HUES6 (cell line): ENCODE data around the gene AQP5.

ENCODE experiments used
- H3K27ac ChIP-seq: 2 replicates; pipeline ENCODE4 v1.7.0; 2013; ENCODE audit warnings: low read depth, mild to moderate bottlenecking, low read length, inconsistent platforms
- H3K27me3 ChIP-seq: 2 replicates; pipeline ENCODE4 v1.6.1; 2013; ENCODE audit warnings: low read length; ENCODE audit not compliant: control insufficient read depth, insufficient read depth
- H3K36me3 ChIP-seq: 2 replicates; pipeline ENCODE4 v1.6.1; 2013; ENCODE audit warnings: low read length; ENCODE audit not compliant: control insufficient read depth, insufficient read depth
- H3K4me1 ChIP-seq: 2 replicates; pipeline ENCODE4 v1.6.1; 2013; ENCODE audit warnings: low read length; ENCODE audit not compliant: control insufficient read depth, insufficient read depth
- H3K4me3 ChIP-seq: 2 replicates; pipeline ENCODE4 v1.5.1; 2013; ENCODE audit warnings: low read depth, low read length
- H3K9ac ChIP-seq: one replicate; pipeline ENCODE4 v1.6.1; 2013; ENCODE audit warnings: mild to moderate bottlenecking, low read length
- H3K9me3 ChIP-seq: 2 replicates; pipeline ENCODE4 v1.6.1; 2013; ENCODE audit warnings: low read depth, low read length; ENCODE audit not compliant: control insufficient read depth, insufficient read depth

The AQP5 gene

GRCh38 chr12:49944718-49945117 is 17.0 kb upstream of the AQP5 start:
- Histone ChIP-seq H3K9me3 (no peaks in the 10 kb centered on the region), H3K36me3 (no peaks in the 10 kb centered on the region), H3K9ac (no peak overlapping the region), H3K27me3 (peaks cover 23% of the 10 kb centered on the region), H3K4me3 (no peak overlapping the region), H3K27ac (no peak overlapping the region), H3K4me1 (peaks cover 23% of the 10 kb centered on the region)

DNA sequence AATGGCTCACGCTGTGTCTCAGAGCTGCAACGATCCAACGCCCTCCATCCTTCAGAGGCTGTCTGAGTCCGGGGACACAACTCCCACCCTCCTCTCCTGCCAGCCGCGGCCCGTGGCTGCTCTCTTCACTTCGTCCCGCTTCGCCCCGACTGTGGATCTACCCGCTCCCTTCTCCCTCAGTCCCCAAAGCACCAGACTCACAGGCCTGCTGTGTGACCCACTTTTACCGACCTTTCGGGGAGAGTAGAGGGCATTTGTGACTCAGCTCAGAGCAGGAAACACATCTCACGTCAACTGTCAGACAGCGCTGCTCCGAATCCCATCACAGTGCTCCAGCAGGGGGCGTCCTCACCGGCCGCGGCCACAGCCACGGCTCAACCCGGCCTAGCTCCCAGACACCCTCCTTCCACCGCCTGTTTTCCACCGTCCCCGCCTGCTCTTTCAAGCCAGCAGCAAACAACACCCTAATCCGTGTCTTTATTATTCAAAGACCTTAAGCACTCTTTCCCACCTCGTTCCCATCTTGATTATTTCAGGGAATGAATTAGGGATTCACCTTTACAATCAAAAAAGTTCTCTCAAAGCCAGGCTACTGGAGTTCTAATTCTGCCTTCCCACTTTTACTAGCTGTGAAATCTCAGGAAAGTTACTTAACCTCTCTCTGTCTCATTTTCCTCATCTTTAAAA is 16.1 kb upstream of the AQP5 start:
- Histone ChIP-seq H3K4me3 (peak overlapping the region; percentile 46), H3K27ac (no peak overlapping the region), H3K9me3 (no peaks in the 10 kb centered on the region), H3K36me3 (no peaks in the 10 kb centered on the region), H3K4me1 (peaks cover 23% of the 10 kb centered on the region), H3K27me3 (peaks cover 23% of the 10 kb centered on the region), H3K9ac (peak overlapping the region; percentile 29)

DNA sequence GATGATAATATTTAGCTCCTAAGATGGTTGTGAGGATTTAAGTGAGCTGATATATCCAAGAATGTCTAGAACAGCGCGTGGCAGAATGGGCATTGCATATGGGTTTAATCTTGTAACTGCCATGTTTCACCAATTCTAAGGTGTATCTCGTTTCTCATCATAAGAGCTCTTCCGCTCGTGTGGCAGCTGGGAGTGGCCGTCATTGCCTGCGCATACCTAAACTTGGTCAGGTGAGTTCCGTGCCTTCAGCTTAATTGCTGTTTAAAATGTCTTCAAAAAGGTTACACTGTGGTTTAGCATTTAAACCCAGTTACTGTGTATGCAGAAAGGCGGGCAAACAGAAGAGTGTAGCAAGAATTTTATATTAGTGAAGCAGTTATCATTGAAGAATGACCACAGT is 15.6 kb upstream of the AQP5 start:
- Histone ChIP-seq H3K9ac (peak overlapping the region; percentile 4), H3K27ac (no peak overlapping the region), H3K4me1 (peaks cover 23% of the 10 kb centered on the region), H3K4me3 (peak overlapping the region; percentile 9; the same call in 1 of the 2 replicates), H3K9me3 (no peaks in the 10 kb centered on the region), H3K36me3 (no peaks in the 10 kb centered on the region), H3K27me3 (peaks cover 23% of the 10 kb centered on the region)

- Histone ChIP-seq H3K27me3 (peaks cover 23% of the 10 kb centered on the region), H3K27ac (no peak overlapping the region), H3K4me3 (no peak overlapping the region), H3K9ac (no peak overlapping the region), H3K36me3 (no peaks in the 10 kb centered on the region), H3K9me3 (no peaks in the 10 kb centered on the region), H3K4me1 (peaks cover 23% of the 10 kb centered on the region)
Observed at GRCh38 chr12:49946497-49946896, 15.2 kb upstream of the AQP5 start.

- Histone ChIP-seq H3K27ac (no peak overlapping the region), H3K9me3 (no peaks in the 10 kb centered on the region), H3K9ac (no peak overlapping the region), H3K36me3 (no peaks in the 10 kb centered on the region), H3K27me3 (peaks cover 23% of the 10 kb centered on the region), H3K4me1 (peaks cover 16% of the 10 kb centered on the region), H3K4me3 (no peak overlapping the region)
Observed at GRCh38 chr12:49947593-49948226, 14.0 kb upstream of the AQP5 start.

DNA sequence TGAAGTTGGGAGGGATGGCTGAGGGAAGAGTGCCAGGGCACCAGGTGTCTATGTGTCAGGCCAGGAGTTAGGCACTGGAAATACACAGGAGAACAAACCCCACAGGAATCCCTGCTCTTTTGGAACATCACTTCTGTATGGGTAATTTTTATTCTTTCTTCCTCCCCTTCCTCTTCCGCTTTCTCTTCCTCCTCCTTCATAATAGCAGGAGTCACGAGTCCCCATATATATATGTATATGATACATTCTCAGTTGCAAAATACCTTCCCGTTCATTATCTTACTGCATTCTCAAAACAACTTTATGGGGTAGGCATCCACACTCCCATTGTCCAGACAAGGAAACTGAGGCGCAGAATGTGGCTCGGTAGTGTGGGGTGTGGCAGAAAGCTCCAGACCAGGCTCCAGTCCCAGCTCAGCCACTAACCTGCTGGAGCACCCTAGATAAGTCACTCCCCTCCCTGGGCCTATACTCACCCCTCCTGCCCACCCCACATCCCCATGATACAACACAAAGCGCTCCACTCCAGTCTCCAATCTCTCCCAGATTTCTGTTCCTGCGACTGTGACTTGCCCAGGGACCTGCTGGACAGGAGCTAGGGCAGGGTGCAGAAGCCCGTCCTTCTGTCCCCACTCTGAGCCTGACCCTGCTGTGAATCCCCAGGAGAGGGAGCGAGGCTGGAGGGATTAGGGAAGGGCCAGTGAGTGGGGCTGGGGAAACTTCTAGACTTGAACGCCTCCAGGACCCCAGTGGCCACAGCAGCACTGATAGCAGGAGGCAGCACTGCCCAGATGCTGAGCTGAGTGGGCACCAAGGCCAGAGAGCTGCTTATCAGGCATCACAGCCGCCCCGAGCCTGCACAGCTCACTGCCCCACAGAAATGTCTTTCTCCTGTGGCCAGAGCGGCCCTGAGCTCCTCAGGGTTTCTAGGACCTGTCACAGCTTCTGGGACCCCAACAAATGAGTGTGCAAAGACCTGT is 12.5 kb upstream of the AQP5 start:
- Histone ChIP-seq H3K9ac (no peak overlapping the region), H3K4me1 (peaks cover 10% of the 10 kb centered on the region), H3K27ac (no peak overlapping the region)

GRCh38 chr12:49949866-49950265 is 11.8 kb upstream of the AQP5 start:
- no peaks in the 10 kb centered on the region for H3K9me3 ChIP-seq
- no peak overlapping the region for H3K27ac ChIP-seq
- peaks cover 10% of the 10 kb centered on the region for H3K4me1 ChIP-seq
- H3K9ac ChIP-seq, result no peak overlapping the region
- H3K4me3 ChIP-seq, result no peak overlapping the region
- no peaks in the 10 kb centered on the region for H3K36me3 ChIP-seq
- H3K27me3 ChIP-seq, result peaks cover 16% of the 10 kb centered on the region

More for the DNA sequence above, 12.5 kb upstream of the AQP5 start:
- Histone ChIP-seq H3K4me3 (no peak overlapping the region), H3K36me3 (no peaks in the 10 kb centered on the region), H3K27me3 (peaks cover 16% of the 10 kb centered on the region), H3K9me3 (no peaks in the 10 kb centered on the region)

GRCh38 chr12:49950273-49951251 is 11.1 kb upstream of the AQP5 start, which contains the start of gene AQP2:
Gene AQP2, plus strand, starts transcription at chr12:49950737. Its CDS starts 94 bp downstream, at chr12:49950831.
- Histone ChIP-seq H3K9me3 (no peaks in the 10 kb centered on the region), H3K27me3 (peaks cover 16% of the 10 kb centered on the region), H3K4me1 (peaks cover 11% of the 10 kb centered on the region), H3K9ac (no peak within 1 kb of the TSS), H3K27ac (no peak within 1 kb of the TSS), H3K36me3 (no peaks in the 10 kb centered on the region), H3K4me3 (no peak within 1 kb of the TSS)

DNA sequence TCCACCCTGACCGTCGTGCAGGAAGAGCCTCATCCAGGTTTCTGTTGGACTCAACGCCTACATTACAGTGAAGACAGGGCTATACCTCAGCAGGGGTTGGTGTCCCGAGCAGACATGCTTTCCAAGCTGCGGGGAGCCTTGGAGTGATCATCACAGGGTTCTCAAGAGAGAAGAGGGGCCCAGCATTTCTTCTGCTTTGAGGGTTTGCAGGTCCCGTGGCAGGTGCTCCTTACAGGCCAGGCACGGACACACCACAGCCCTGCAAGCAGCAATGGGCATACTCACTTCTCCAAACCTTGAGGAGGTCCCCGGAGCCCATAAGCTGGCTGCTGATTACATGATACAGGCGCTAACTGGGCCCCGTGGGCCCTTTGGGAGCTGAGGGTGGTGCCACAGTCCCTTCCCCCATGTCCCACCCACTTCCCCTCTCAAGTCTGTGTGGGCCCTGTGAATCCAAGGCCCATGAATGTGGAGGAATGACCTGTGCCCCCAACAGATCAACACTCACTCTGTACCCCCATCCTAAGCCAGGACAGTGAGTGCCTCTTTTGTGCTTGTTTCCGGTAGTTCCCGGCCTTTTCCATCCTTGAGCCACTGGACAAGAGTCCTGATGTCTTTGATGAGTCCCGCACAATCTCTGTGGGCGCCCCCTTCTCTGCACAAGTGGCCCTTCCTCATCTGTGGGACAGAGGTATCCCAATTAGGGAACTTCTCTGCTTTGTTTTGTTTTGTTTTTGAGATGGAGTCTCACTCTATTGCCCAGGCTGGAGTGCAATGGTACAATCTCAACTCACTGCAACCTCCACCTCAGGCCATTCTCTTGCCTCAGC is 10.0 kb upstream of the AQP5 start:
- Histone ChIP-seq H3K9ac (no peak overlapping the region), H3K27ac (no peak overlapping the region), H3K27me3 (peaks cover 26% of the 10 kb centered on the region), H3K4me1 (peaks cover 5% of the 10 kb centered on the region; the same call in 1 of the 2 replicates), H3K36me3 (no peaks in the 10 kb centered on the region), H3K4me3 (no peak overlapping the region), H3K9me3 (no peaks in the 10 kb centered on the region)
